ENCODE measurements around the gene MN1. TPM values are rescaled to one million over a fixed set of nuclear protein-coding genes. Genes with fewer than 3 reads are reported as not detected.
"Not testable (repeated sequence)": the region's sequence is repeated elsewhere in the genome, so short reads cannot be mapped to it uniquely, and the experiment has no call there.

The MN1 gene
- total RNA-seq, 2 experiments from 2014 or later: 0.07 TPM; not detected in 1

GRCh38 chr22:27746918-27747317 lies 54.6 kb downstream of the MN1 start:
- no peaks in the 10 kb centered on the region for H3K36me3 Mint-ChIP-seq
- peaks cover 15% of the 10 kb centered on the region for H3K27me3 Mint-ChIP-seq
- H3K9me3 Mint-ChIP-seq: no peaks in the 10 kb centered on the region
- ChIA-PET CTCF (no interaction called here), POLR2A (no interaction called here)
- no peak for DNase-seq
- no peak overlapping the region for H3K4me3 Mint-ChIP-seq
- intact Hi-C loops (cut with micrococcal nuclease): no loop called here
- peaks cover 2% of the 10 kb centered on the region for H3K4me1 Mint-ChIP-seq (ENCODE audit: low read depth)
- H3K27ac Mint-ChIP-seq: no peak overlapping the region

- peaks cover 2% of the 10 kb centered on the region for H3K4me1 Mint-ChIP-seq (ENCODE audit: low read depth)
- no peaks in the 10 kb centered on the region for H3K36me3 Mint-ChIP-seq
- H3K27ac Mint-ChIP-seq: no peak overlapping the region
- no peaks in the 10 kb centered on the region for H3K9me3 Mint-ChIP-seq
- intact Hi-C loops (cut with micrococcal nuclease): no loop called here
- no peak for DNase-seq
- H3K27me3 Mint-ChIP-seq: peaks cover 15% of the 10 kb centered on the region
- no peak overlapping the region for H3K4me3 Mint-ChIP-seq
- ChIA-PET CTCF (no interaction called here), POLR2A (no interaction called here)
Measured at GRCh38 chr22:27745809-27746208, 55.7 kb downstream of the MN1 start.

GRCh38 chr22:27745154-27745553 lies 56.4 kb downstream of the MN1 start:
- peaks cover 13% of the 10 kb centered on the region for H3K27me3 Mint-ChIP-seq
- ChIA-PET CTCF (no interaction called here), POLR2A (no interaction called here)
- intact Hi-C loops (cut with micrococcal nuclease): no loop called here
- H3K4me1 Mint-ChIP-seq (ENCODE audit: low read depth): peaks cover 2% of the 10 kb centered on the region
- H3K9me3 Mint-ChIP-seq: peaks cover 6% of the 10 kb centered on the region
- no peak overlapping the region for H3K27ac Mint-ChIP-seq
- H3K36me3 Mint-ChIP-seq: no peaks in the 10 kb centered on the region
- H3K4me3 Mint-ChIP-seq: no peak overlapping the region
- DNase-seq: no peak

GRCh38 chr22:27744078-27744477 lies 57.5 kb downstream of the MN1 start:
- CTCF ChIA-PET; DNase-seq; H3K36me3 Mint-ChIP-seq; H3K4me3 Mint-ChIP-seq; H3K4me1 Mint-ChIP-seq (ENCODE audit: low read depth); intact Hi-C loops (cut with micrococcal nuclease); H3K9me3 Mint-ChIP-seq; POLR2A ChIA-PET; H3K27ac Mint-ChIP-seq: not testable (repeated sequence)
- peaks cover 13% of the 10 kb centered on the region for H3K27me3 Mint-ChIP-seq

- DNase-seq: no peak
- ChIA-PET POLR2A (no interaction called here), CTCF (no interaction called here)
- intact Hi-C loops (cut with micrococcal nuclease): no loop called here
- Mint-ChIP-seq H3K4me1 (ENCODE audit: low read depth) (no peaks in the 10 kb centered on the region), H3K27ac (no peak overlapping the region), H3K9me3 (peaks cover 19% of the 10 kb centered on the region), H3K4me3 (no peak overlapping the region), H3K36me3 (no peaks in the 10 kb centered on the region), H3K27me3 (no peaks in the 10 kb centered on the region)
Measured at GRCh38 chr22:27740202-27740748, 61.3 kb downstream of the MN1 start.

- CTCF ChIA-PET: no interaction called here
Measured at GRCh38 chr22:27737521-27737920, 64.0 kb downstream of the MN1 start.

GRCh38 chr22:27734066-27734465 lies 67.5 kb downstream of the MN1 start:
- H3K27ac Mint-ChIP-seq: no peak overlapping the region
- no peaks in the 10 kb centered on the region for H3K4me1 Mint-ChIP-seq (ENCODE audit: low read depth)
- intact Hi-C loops (cut with micrococcal nuclease): no loop called here
- H3K27me3 Mint-ChIP-seq: peaks cover 2% of the 10 kb centered on the region
- ChIA-PET POLR2A (no interaction called here), CTCF (no interaction called here)
- no peak overlapping the region for H3K4me3 Mint-ChIP-seq
- peaks cover 10% of the 10 kb centered on the region for H3K9me3 Mint-ChIP-seq
- H3K36me3 Mint-ChIP-seq: no peaks in the 10 kb centered on the region
- DNase-seq: no peak

More at GRCh38 chr22:27737521-27737920, 64.0 kb downstream of the MN1 start:
- Mint-ChIP-seq H3K4me1 (ENCODE audit: low read depth) (no peaks in the 10 kb centered on the region), H3K9me3 (peaks cover 19% of the 10 kb centered on the region), H3K36me3 (no peaks in the 10 kb centered on the region), H3K4me3 (no peak overlapping the region), H3K27me3 (no peaks in the 10 kb centered on the region), H3K27ac (no peak overlapping the region)
- POLR2A ChIA-PET: no interaction called here
- intact Hi-C loops (cut with micrococcal nuclease): no loop called here
- no peak for DNase-seq

- CTCF ChIA-PET: no interaction called here
Measured at GRCh38 chr22:27732841-27733240, 68.7 kb downstream of the MN1 start.

GRCh38 chr22:27732391-27732790 lies 69.2 kb downstream of the MN1 start:
- Mint-ChIP-seq H3K36me3 (no peaks in the 10 kb centered on the region), H3K4me3 (no peak overlapping the region), H3K27me3 (peaks cover 5% of the 10 kb centered on the region), H3K4me1 (ENCODE audit: low read depth) (no peaks in the 10 kb centered on the region), H3K9me3 (peaks cover 1% of the 10 kb centered on the region), H3K27ac (no peak overlapping the region)
- intact Hi-C loops (cut with micrococcal nuclease): no loop called here
- CTCF ChIA-PET: no interaction called here
- no peak for DNase-seq
- POLR2A ChIA-PET: no interaction called here

More at GRCh38 chr22:27732841-27733240, 68.7 kb downstream of the MN1 start:
- Mint-ChIP-seq H3K27ac (no peak overlapping the region), H3K4me3 (no peak overlapping the region), H3K36me3 (no peaks in the 10 kb centered on the region), H3K27me3 (peaks cover 2% of the 10 kb centered on the region), H3K9me3 (peaks cover 6% of the 10 kb centered on the region), H3K4me1 (ENCODE audit: low read depth) (no peaks in the 10 kb centered on the region)
- DNase-seq: no peak
- intact Hi-C loops (cut with micrococcal nuclease): no loop called here
- POLR2A ChIA-PET: no interaction called here

GRCh38 chr22:27731621-27732020 lies 69.9 kb downstream of the MN1 start:
- ChIA-PET CTCF (no interaction called here), POLR2A (no interaction called here)
- Mint-ChIP-seq H3K27ac (no peak overlapping the region), H3K27me3 (peaks cover 9% of the 10 kb centered on the region), H3K9me3 (no peaks in the 10 kb centered on the region), H3K4me3 (no peak overlapping the region), H3K36me3 (no peaks in the 10 kb centered on the region), H3K4me1 (ENCODE audit: low read depth) (no peaks in the 10 kb centered on the region)
- DNase-seq: no peak
- intact Hi-C loops (cut with micrococcal nuclease): no loop called here

- ChIA-PET POLR2A (no interaction called here), CTCF (no interaction called here)
- no peaks in the 10 kb centered on the region for H3K36me3 Mint-ChIP-seq
- H3K27ac Mint-ChIP-seq: no peak overlapping the region
- DNase-seq: no peak
- H3K4me1 Mint-ChIP-seq (ENCODE audit: low read depth): no peaks in the 10 kb centered on the region
- H3K9me3 Mint-ChIP-seq: no peaks in the 10 kb centered on the region
- H3K27me3 Mint-ChIP-seq: peaks cover 9% of the 10 kb centered on the region
- intact Hi-C loops (cut with micrococcal nuclease): no loop called here
- H3K4me3 Mint-ChIP-seq: no peak overlapping the region
Measured at GRCh38 chr22:27730641-27731433, 70.7 kb downstream of the MN1 start.

GRCh38 chr22:27729246-27729645 lies 72.3 kb downstream of the MN1 start:
- ChIA-PET CTCF (interaction anchor here (0.5 kb wide), 1 partner anchor 95 kb away, joined by 3 read pairs; no protein-coding TSS in a partner anchor), POLR2A (no interaction called here)
- no peak overlapping the region for H3K4me3 Mint-ChIP-seq
- no peak overlapping the region for H3K27ac Mint-ChIP-seq
- peaks cover 10% of the 10 kb centered on the region for H3K27me3 Mint-ChIP-seq
- intact Hi-C loops (cut with micrococcal nuclease): no loop called here
- H3K9me3 Mint-ChIP-seq: no peaks in the 10 kb centered on the region
- no peak for DNase-seq
- H3K4me1 Mint-ChIP-seq (ENCODE audit: low read depth): no peaks in the 10 kb centered on the region
- H3K36me3 Mint-ChIP-seq: no peaks in the 10 kb centered on the region

Data from activated CD4-positive, alpha-beta memory T cell treated with anti-CD3 and anti-CD28 coated beads for 36 hours (primary cell).